ENCODE measurements around the gene JOSD2.

DNA sequence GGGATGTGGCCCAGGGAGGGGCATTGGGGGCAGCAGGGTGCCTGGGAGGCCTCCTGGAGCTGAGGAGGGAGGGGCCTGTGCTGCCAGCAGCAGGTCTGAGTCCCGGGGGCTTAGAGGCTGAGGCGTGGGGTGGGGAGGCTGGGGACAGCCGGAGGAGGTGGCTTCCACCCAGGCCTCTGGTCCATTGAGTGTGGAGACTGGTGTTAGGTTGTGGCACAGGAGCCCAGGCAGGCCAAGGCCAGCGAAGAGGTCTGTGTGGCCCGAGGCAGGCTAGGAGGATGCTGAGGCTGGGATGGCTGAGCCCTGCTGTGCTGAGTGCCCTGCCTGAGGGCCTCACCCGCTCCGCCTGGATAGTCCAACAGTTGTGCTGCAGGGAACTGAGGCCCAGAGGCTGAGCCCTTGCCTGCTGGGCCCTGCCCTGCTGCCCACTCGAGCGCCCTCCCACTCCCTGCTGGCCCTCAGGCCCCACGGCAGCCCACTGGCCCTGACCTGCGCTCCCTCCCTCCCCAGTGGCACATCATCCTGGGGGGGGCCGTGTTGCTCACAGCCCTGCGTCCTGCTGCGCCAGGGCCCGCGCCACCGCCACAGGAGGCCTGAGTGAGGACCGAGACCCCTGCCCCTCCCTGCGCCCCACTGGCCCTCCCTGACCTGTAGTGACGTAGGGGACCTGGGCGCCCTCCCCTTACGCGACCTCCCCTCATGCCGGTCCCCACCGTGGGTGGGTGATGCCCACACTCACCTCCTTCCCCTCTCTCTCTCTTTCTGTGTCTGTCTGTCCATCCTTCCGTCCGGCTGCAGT is 29.4 kb downstream of the JOSD2 start:
- TF ChIP-seq, protein P1, sequence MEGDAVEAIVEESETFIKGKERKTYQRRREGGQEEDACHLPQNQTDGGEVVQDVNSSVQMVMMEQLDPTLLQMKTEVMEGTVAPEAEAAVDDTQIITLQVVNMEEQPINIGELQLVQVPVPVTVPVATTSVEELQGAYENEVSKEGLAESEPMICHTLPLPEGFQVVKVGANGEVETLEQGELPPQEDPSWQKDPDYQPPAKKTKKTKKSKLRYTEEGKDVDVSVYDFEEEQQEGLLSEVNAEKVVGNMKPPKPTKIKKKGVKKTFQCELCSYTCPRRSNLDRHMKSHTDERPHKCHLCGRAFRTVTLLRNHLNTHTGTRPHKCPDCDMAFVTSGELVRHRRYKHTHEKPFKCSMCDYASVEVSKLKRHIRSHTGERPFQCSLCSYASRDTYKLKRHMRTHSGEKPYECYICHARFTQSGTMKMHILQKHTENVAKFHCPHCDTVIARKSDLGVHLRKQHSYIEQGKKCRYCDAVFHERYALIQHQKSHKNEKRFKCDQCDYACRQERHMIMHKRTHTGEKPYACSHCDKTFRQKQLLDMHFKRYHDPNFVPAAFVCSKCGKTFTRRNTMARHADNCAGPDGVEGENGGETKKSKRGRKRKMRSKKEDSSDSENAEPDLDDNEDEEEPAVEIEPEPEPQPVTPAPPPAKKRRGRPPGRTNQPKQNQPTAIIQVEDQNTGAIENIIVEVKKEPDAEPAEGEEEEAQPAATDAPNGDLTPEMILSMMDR (IDR thresholded peaks at IDR 0.05) = no peak
- TF ChIP-seq POLR2A (IDR thresholded peaks at IDR 0.05; ENCODE audit: low read depth) = no peak
- TF ChIP-seq POLR2AphosphoS5 (IDR thresholded peaks at IDR 0.05) = no peak
- TF ChIP-seq EP300 (IDR thresholded peaks at IDR 0.05) = no peak

All from esophagus muscularis mucosa (tissue), 4 donors.